Right atrium auricular region (tissue), 2 donors: ENCODE data around the gene CDKN2A. TPM values are rescaled to one million over a fixed set of nuclear protein-coding genes. Genes with fewer than 3 reads are reported as not detected.

ENCODE experiments used
- DNase-seq: peaks from one replicate; pipeline ENCODE4 v3.0.0-alpha.2; 2019; ENCODE audit warnings: low spot score
- H3K27ac ChIP-seq, 2 donors: fragments of 200-600 bp; sonication (generic); 1 replicate in 1 of 2; 2 replicates in 1 of 2; pipeline ENCODE4 v1.5.1; 2016 to 2019
- H3K27me3 ChIP-seq, 2 donors: fragments of 200-600 bp; sonication (generic); one replicate each; pipeline versions ENCODE4 v1.5.1 to v1.6.0; 2017 to 2019
- H3K36me3 ChIP-seq: fragments of 200-600 bp; sonication (generic); one replicate; pipeline ENCODE4 v1.5.1; 2016
- H3K4me1 ChIP-seq, 2 donors: fragments of 200-600 bp; sonication (generic); one replicate each; pipeline versions ENCODE4 v1.5.1 to v1.6.0; 2017 to 2019
- H3K4me3 ChIP-seq, 2 donors: fragments of 200-600 bp; sonication (generic); 1 replicate in 1 of 2; 2 replicates in 1 of 2; pipeline ENCODE4 v1.5.1; 2017 to 2019; ENCODE audit warnings: mild to moderate bottlenecking in 1 of 2, moderate library complexity in 1 of 2
- H3K9me3 ChIP-seq, 2 donors: fragments of 200-600 bp; sonication (generic); one replicate each; pipeline ENCODE4 v1.5.1; 2019
- total RNA-seq, 2 donors: library from RNA; depleted of rRNA; stranded (reverse); fragments of >200 nt; gene quantifications; one replicate each; pipeline ENCODE4 v1.1.0, GENCODE V29; 2016
- TF ChIP-seq, protein P1 (sequence below), 2 donors: fragments of 200-600 bp; sonication (generic); IDR thresholded peaks; one replicate each; pipeline ENCODE4 v1.5.1; 2019; ENCODE audit warnings: antibody characterized with exemption in 2 of 2

Gene CDKN2A
- total RNA-seq, 2 donors from 2014 or later: 1.3 TPM; not detected in 1

DNA sequence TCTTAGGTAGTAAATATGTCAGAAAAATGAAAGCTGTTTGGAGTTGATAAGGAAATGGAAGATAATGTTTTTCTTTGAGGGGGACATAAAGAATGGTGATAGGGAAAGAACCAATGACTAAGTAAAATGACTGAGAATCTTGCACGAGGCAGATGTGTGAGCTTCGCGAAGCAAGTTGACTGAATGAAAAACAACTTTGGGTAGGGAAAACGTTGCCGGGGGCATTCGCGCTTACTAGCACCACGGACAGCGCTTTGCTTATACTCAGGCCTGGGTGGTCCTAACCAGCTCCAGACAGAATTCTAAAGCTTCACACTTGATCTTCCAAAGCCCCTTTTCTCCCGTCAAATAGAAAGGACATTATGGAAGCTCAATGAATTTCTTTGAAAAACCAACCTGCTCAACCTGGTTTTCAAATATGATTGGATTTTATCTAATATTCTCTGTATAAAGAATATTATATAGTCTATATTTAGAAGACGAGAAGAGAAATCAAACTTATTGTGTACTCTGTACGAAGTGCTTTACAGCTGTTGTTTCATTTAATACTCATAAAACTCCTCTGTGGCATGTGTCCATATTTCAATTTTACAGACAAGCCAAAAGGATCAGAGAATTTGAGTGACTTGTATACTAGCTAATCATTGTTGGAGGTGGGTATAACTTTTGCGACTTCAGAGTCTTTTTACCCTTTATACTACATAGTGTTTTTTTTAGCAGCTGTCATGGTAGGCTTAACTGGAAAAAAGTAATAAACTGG is 16.9 kb upstream of the CDKN2A start:
- TF ChIP-seq, protein P1, sequence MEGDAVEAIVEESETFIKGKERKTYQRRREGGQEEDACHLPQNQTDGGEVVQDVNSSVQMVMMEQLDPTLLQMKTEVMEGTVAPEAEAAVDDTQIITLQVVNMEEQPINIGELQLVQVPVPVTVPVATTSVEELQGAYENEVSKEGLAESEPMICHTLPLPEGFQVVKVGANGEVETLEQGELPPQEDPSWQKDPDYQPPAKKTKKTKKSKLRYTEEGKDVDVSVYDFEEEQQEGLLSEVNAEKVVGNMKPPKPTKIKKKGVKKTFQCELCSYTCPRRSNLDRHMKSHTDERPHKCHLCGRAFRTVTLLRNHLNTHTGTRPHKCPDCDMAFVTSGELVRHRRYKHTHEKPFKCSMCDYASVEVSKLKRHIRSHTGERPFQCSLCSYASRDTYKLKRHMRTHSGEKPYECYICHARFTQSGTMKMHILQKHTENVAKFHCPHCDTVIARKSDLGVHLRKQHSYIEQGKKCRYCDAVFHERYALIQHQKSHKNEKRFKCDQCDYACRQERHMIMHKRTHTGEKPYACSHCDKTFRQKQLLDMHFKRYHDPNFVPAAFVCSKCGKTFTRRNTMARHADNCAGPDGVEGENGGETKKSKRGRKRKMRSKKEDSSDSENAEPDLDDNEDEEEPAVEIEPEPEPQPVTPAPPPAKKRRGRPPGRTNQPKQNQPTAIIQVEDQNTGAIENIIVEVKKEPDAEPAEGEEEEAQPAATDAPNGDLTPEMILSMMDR (IDR thresholded peaks at IDR 0.05): no peak
- H3K36me3 ChIP-seq: no peaks in the 10 kb centered on the region
- peaks cover 0 to 17% of the 10 kb centered on the region in 2 donors for H3K4me1 ChIP-seq
- no peaks in the 10 kb centered on the region for H3K9me3 ChIP-seq
- DNase-seq: no peak
- peaks cover 0 to 6% of the 10 kb centered on the region in 2 donors for H3K27me3 ChIP-seq
- H3K4me3 ChIP-seq: no peak overlapping the region
- H3K27ac ChIP-seq: no peak overlapping the region

DNA sequence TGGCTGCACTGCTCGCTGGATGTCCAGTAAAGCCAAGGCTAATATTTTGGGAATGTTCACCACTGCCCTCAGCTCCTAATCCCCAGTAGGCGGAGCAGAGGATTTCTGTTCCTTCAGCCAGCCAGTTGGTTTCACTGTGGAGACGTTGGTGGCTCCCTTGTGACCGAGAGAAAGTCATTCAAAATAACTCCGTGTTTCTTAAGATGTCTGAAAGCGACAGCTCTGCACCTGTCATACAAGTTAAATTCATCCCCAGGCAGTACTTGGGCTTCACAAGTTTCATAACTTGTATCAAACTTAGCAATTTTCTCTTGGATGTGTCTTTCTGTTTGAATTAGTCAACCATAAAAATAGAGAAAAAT is 15.3 kb upstream of the CDKN2A start:
- Histone ChIP-seq H3K4me3 (peak overlapping the region; percentile 55 to 78), H3K9me3 (no peaks in the 10 kb centered on the region), H3K27ac (peak overlapping the region; percentile 87), H3K4me1 (peaks cover 0 to 17% of the 10 kb centered on the region in 2 donors), H3K36me3 (no peaks in the 10 kb centered on the region), H3K27me3 (peaks cover 0 to 14% of the 10 kb centered on the region in 2 donors)
- no peak for DNase-seq
- TF ChIP-seq, protein P1 (IDR thresholded peaks at IDR 0.05): no peak

DNA sequence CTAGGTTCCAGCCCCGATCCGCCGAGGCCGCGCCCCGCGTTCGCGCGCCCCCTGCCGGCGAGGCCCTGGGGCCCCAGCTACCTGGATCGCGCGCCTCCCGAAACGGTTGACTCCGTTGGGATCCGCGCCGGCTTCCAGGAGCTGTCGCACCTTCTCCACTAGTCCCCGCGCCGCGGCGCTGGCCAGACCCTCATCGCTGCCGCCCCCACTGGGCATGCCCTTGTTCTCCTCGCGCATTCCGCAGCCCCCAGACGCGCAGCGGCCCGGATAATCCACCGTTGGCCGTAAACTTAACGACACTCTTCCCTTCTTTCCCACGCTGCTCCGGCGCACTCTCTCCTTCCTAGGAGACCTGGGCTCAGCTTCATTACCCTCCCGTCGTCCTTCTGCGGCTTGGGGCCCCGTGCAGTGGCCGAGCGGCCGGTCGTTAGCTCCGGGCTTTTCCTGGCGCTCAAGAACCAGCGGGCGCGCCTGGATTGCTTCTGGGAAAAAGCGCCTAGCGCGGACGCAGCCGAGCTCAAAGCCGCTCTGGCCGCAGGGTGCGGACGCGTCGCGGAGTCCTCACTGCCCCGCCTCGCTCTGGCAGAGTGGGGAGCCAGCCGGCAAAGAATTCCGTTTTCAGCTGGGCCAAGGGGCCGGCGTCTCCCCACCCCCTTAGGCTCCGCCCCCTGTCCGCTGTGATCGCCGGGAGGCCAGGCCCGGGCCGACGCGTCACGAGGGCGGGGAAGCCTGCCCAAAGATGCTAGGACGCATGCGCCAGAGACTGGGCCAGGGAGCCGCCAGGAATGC is 14.7 kb upstream of the CDKN2A start, which contains the start of gene CDKN2B:
Gene CDKN2B (minus strand): TSS at position 589 of the 789 bp plus-strand sequence. CDS start 352 bp downstream, at position 237.
- TF ChIP-seq, protein P1 (IDR thresholded peaks at IDR 0.05): peak; percentile 70 to 91
- DNase-seq: peak; percentile 93
- peaks cover 0 to 14% of the 10 kb centered on the region in 2 donors for H3K27me3 ChIP-seq
- peak within 1 kb of the TSS; percentile 87 for H3K27ac ChIP-seq
- H3K36me3 ChIP-seq: no peaks in the 10 kb centered on the region
- H3K4me3 ChIP-seq: peak within 1 kb of the TSS; percentile 55 to 78
- peaks cover 0 to 17% of the 10 kb centered on the region in 2 donors for H3K4me1 ChIP-seq
- H3K9me3 ChIP-seq: no peaks in the 10 kb centered on the region

DNA sequence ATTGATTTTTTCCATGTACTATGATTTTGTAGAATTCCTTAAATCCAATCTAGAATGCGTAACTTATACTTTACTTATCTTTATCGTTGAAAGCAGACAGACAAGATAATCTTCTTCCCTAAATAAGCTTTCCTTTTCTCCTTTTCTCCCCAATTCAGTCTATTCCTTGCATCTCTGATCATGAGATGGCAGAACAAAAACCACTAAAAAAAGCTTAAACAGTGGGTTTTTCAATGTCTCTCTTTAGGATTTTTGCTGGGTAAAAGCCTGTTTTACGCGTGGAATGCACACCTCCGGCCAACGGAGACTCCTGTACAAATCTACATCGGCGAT is 14.2 kb upstream of the CDKN2A start:
- peak overlapping the region; percentile 55 to 78 for H3K4me3 ChIP-seq
- TF ChIP-seq, protein P1 (IDR thresholded peaks at IDR 0.05): no peak
- peaks cover 0 to 17% of the 10 kb centered on the region in 2 donors for H3K4me1 ChIP-seq
- peaks cover 0 to 14% of the 10 kb centered on the region in 2 donors for H3K27me3 ChIP-seq
- H3K36me3 ChIP-seq: no peaks in the 10 kb centered on the region
- H3K9me3 ChIP-seq: no peaks in the 10 kb centered on the region
- peak overlapping the region; percentile 87 for H3K27ac ChIP-seq
- no peak for DNase-seq

DNA sequence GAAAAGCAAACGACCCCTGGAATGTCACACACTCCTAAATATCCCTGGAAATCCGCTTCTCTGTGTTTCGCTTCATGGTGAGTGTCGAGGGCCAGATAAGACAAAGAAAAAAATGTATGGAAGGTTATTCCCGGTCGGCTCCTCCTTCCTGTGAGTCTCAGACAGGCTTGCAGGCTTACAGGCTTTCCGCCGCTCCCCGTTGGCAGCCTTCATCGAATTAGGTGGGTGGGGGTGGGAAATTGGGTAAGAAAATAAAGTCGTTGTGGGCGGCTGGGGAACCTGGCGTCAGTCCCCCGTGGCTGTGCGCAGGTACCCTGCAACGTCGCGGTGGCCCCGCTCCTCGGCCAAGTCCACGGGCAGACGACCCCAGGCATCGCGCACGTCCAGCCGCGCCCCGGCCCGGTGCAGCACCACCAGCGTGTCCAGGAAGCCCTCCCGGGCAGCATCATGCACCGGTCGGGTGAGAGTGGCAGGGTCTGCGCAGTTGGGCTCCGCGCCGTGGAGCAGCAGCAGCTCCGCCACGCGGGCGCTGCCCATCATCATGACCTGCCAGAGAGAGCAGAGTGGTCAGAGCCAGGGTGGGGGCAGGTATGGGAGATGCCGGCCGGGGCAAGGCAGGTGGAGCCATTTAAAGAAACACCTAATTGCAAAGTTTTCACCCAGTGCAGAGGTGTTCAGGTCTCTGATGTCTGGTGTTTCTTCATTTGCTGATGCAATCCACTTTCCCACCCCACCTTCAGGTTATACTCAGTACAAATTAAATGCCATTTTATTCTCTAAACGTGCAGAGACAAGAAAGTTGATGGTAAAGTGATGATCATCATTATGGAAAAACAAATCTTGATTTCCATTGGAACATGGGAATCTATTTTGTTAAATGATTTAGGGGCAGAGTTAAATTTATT is 11.8 kb upstream of the CDKN2A start:
- H3K4me1 ChIP-seq: peaks cover 0 to 17% of the 10 kb centered on the region in 2 donors
- H3K4me3 ChIP-seq: no peak overlapping the region
- peaks cover 0 to 14% of the 10 kb centered on the region in 2 donors for H3K27me3 ChIP-seq
- DNase-seq: no peak
- H3K9me3 ChIP-seq: no peaks in the 10 kb centered on the region
- H3K36me3 ChIP-seq: no peaks in the 10 kb centered on the region
- H3K27ac ChIP-seq: no peak overlapping the region
- TF ChIP-seq, protein P1 (IDR thresholded peaks at IDR 0.05): no peak
